ENCODE results near the gene MAST1. TPM values are rescaled to one million over a fixed set of nuclear protein-coding genes. Genes with fewer than 3 reads are reported as not detected.

MAST1 gene
- total and polyA plus RNA-seq, 10 donors, result 0.12 to 0.65 (median 0.32) TPM; not detected in 2

- Histone ChIP-seq H3K36me3 (no peaks in the 10 kb centered on the region), H3K27me3 (replicated peaks in 1 of 7) (peaks cover 9 to 100% (median 91%) of the 10 kb centered on the region in 7 donors), H3K4me3 (peak overlapping the region in 4 of 8 donors; percentile 2 to 53 (median 8)), H3K9me3 (peaks cover 0 to 6% (median 0%) of the 10 kb centered on the region in 8 donors), H3K4me1 (peaks cover 0 to 42% (median 20%) of the 10 kb centered on the region in 6 donors), H3K27ac (no peak overlapping the region)
- intact Hi-C loops (cut with DNase I; ENCODE audit: low total_unique reads), result no loop called here
- DNase-seq, result no peak
- 19 to 34% (median 28%) methylated on average over 33 to 43 of the region's 43 CpGs for WGBS, 5 donors
- TF ChIP-seq POLR2AphosphoS5 (IDR thresholded peaks at IDR 0.05) (no peak), CTCF (IDR thresholded peaks at IDR 0.05 in 8 of 11, conservative IDR thresholded peaks at IDR 0.05 in 3 of 11) (no peak)
Measured at GRCh38 chr19:12840091-12841079, 2.1 kb downstream of the MAST1 start.

- no peak overlapping the region for H3K27ac ChIP-seq
- H3K27me3 ChIP-seq (replicated peaks in 1 of 7), result peaks cover 9 to 100% (median 84%) of the 10 kb centered on the region in 7 donors
- peaks cover 0 to 5% (median 0%) of the 10 kb centered on the region in 8 donors for H3K9me3 ChIP-seq
- 5 to 7% (median 6%) methylated on average over 23 to 29 of the region's 29 CpGs for WGBS, 5 donors
- intact Hi-C loops (cut with DNase I; ENCODE audit: low total_unique reads), result no loop called here
- DNase-seq, result no peak
- TF ChIP-seq CTCF (IDR thresholded peaks at IDR 0.05 in 8 of 11, conservative IDR thresholded peaks at IDR 0.05 in 3 of 11), result no peak
- no peak for TF ChIP-seq POLR2A (IDR thresholded peaks at IDR 0.05)
- no peak for TF ChIP-seq POLR2AphosphoS5 (IDR thresholded peaks at IDR 0.05)
- H3K4me3 ChIP-seq, result peak overlapping the region in 4 of 8 donors; percentile 2 to 53 (median 8)
- no peaks in the 10 kb centered on the region for H3K36me3 ChIP-seq
- peaks cover 0 to 36% (median 20%) of the 10 kb centered on the region in 6 donors for H3K4me1 ChIP-seq
Measured at GRCh38 chr19:12841094-12841493, 2.8 kb downstream of the MAST1 start.

GRCh38 chr19:12842511-12842910, 4.2 kb downstream of the MAST1 start:
- H3K4me1 ChIP-seq, result peaks cover 4 to 39% (median 24%) of the 10 kb centered on the region in 6 donors
- no peak for DNase-seq
- intact Hi-C loops (cut with DNase I; ENCODE audit: low total_unique reads), result no loop called here
- no peak overlapping the region for H3K27ac ChIP-seq
- TF ChIP-seq POLR2AphosphoS5 (IDR thresholded peaks at IDR 0.05) (no peak), POLR2A (IDR thresholded peaks at IDR 0.05) (no peak), CTCF (IDR thresholded peaks at IDR 0.05 in 8 of 11, conservative IDR thresholded peaks at IDR 0.05 in 3 of 11) (no peak)
- no peak overlapping the region for H3K4me3 ChIP-seq
- H3K36me3 ChIP-seq, result no peaks in the 10 kb centered on the region
- peaks cover 9 to 100% (median 70%) of the 10 kb centered on the region in 7 donors for H3K27me3 ChIP-seq (replicated peaks in 1 of 7)
- 91 to 95% (median 92%) methylated on average over 18 of the region's 18 CpGs for WGBS, 5 donors
- peaks cover 0 to 5% (median 0%) of the 10 kb centered on the region in 8 donors for H3K9me3 ChIP-seq

- Histone ChIP-seq H3K4me3 (no peak overlapping the region), H3K36me3 (no peaks in the 10 kb centered on the region), H3K4me1 (peaks cover 5 to 41% (median 27%) of the 10 kb centered on the region in 6 donors), H3K27ac (no peak overlapping the region), H3K9me3 (peaks cover 0 to 5% (median 0%) of the 10 kb centered on the region in 8 donors), H3K27me3 (replicated peaks in 1 of 7) (peaks cover 9 to 100% (median 64%) of the 10 kb centered on the region in 7 donors)
- intact Hi-C loops (cut with DNase I; ENCODE audit: low total_unique reads), result no loop called here
- 79 to 97% (median 88%) methylated on average over 6 to 11 of the region's 11 CpGs for WGBS, 5 donors
- DNase-seq, result no peak
- TF ChIP-seq CTCF (IDR thresholded peaks at IDR 0.05 in 8 of 11, conservative IDR thresholded peaks at IDR 0.05 in 3 of 11) (no peak), POLR2AphosphoS5 (IDR thresholded peaks at IDR 0.05) (no peak)
Measured at GRCh38 chr19:12843328-12843727, 5.0 kb downstream of the MAST1 start.

Data from spleen (tissue), 11 donors.